SIG-M5 treated with dmso at 0.1 percent for 504 hours (cell line): ENCODE results near the gene TELO2.

ENCODE experiments used
- DNase-seq: peaks from one replicate; lab custom pipeline; 2025; ENCODE audit not compliant: unreplicated experiment; lab: John Stamatoyannopoulos, UW

The TELO2 gene

DNA sequence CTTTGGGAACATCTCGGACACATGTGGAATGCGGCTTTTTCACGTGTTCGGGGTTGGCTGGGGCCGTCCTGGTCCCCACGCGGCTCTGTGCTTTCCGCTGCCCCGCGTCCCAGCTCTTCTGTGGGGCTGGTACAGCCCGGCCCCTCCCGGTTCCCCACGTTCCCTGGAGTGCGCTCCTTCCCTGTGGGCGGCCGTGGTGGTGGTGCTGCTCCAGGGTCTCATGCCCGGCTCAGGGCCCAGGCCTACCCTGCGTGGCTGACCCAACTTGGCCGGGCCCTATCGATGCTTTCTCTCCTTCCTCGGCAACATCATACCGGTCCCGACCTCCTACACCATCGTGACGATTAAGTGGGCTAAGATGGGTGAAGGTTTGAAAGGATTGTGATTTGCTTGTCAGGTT lies 3.3 kb downstream of the TELO2 start:
- DNase-seq: no peak

DNA sequence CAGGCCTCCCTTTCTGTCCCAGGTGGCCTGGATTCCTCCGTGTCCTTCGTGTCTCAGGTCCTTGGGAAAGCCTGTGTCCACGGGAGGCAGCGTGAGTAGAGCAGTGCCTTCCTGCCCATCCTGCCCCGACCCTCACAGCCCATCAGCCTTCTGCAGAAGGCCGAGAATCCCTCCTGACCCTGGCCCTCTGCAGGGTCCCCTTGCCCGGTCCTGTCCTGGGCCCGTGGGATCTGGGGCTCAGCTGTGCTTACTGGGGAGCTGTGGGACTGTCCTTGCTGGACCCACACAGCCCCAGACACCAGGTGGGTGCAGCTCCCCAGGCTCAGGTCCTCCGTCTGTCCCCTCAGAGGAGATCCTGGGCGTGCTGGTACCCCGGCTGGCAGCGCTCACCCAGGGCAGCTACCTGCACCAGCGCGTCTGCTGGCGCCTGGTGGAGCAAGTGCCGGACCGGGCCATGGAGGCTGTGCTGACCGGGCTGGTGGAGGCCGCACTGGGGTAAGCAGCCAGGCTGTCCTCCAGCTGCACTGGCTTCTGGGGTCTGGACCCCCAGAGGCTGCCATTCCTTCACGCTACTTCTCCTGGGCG lies 3.9 kb downstream of the TELO2 start:
- DNase-seq: no peak

DNA sequence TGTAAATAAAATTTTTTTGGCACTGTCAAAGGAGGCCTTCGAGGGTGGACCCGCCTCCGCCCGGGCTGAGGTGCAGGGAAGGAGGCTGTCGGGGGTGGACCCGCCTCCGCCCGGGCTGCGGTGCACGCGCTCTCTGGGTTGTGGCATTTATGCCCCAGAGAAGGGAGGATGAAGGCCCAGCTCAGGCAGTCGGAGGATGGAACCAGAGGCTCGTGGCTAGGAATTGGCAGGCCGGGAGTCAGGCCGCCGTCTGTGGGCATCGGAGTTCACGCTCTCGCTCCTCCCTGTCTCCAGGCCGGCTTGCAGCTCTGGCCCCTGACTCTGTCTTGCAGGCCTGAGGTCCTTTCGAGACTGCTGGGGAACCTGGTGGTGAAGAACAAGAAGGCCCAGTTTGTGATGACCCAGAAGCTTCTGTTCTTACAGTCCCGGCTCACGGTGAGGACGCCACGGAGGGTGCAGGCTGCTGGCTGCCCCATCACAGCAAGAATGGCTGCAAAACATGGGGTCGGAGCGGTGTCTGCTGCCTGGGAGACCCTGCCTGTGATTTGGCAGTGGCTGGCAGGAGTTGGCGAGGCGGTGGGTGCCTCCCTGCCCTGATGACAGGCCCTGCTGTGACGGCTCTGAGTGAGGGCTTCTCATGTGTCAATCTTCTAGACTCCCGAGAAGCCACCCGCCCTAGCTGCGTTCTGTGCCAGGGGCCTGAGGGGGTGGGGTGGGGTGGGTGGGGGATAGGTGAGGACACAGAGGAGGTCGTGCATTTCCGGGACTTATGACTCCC lies 5.9 kb downstream of the TELO2 start:
- DNase-seq: no peak

DNA sequence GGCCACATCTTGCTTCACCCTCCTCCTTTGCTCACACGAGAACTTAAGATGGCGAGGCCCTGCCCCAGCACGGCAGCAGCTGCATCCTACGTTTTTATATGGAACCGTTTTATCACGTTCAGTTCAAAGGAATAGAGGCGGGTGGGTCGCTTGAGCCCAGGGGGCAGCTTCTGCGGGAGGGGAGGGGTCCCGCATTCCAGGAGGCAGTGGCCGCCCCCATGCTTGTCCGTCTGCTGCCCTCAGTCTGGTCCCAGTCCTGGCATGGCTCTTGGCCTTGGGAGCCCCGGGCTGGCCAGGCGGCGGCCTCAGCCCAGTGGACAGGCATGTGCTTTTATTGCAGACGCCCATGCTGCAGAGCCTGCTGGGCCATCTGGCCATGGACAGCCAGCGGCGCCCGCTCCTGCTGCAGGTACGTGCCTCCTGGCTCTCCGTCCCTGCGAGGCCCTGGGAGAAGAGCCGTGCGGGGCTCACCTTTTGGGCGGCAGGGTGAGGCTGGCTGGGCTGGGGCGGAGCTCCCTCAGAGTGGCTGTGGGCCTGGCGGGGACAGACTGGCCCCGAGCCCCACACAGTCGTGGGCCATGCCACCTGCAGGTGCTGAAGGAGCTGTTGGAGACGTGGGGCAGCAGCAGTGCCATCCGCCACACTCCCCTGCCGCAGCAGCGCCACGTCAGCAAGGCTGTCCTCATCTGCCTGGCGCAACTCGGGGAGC lies 6.8 kb downstream of the TELO2 start:
- no peak for DNase-seq

DNA sequence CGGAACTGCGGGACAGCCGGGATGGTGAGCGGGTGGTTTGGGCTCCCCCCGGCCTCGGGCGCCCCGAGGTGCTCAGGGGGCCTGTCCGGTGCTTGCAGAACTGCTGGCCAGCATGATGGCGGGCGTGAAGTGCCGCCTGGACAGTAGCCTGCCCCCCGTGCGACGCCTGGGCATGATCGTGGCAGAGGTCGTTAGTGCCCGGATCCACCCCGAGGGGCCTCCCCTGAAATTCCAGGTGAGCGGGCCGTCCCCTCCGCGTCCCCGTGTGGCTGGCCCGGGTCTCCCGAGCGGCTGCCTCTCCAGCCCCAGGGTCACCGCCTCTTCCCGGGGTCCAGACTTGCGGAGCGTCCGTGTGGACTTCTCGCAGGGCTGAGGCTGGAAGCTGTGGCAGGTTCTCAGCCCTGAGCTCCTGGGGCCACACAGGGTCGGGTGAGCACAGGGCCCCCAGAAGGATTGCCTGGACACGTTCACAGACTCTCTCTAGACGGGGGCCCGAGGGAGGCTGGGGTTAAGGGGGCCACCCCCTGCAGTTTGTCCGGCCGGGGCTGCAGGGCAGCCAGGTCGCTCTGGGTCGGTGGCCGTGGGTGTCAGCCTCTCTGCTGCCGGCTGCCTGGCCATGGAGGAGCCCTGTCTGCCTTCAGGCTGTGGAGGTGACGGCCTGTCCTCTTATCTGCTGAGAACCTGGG lies 7.4 kb downstream of the TELO2 start:
- no peak for DNase-seq

DNA sequence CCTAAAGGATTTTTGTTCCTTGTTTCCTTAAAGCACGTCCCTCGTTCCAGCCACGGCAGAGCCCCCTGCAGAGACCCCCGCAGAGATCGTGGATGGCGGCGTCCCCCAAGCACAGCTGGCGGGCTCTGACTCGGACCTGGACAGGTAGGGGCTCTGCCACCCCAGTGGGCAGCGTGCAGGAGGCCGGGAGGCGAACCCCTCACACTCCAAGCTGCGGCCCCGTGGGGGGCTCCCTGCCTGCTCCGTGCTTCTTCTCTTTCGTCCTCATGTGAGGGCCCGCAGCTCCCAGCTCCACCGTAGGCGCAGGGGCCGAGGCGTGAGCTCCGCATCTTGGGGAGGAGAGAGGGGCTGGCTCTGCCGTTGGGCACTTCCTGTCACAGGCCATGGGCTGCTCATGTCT lies 8.5 kb downstream of the TELO2 start:
- DNase-seq: no peak

DNA sequence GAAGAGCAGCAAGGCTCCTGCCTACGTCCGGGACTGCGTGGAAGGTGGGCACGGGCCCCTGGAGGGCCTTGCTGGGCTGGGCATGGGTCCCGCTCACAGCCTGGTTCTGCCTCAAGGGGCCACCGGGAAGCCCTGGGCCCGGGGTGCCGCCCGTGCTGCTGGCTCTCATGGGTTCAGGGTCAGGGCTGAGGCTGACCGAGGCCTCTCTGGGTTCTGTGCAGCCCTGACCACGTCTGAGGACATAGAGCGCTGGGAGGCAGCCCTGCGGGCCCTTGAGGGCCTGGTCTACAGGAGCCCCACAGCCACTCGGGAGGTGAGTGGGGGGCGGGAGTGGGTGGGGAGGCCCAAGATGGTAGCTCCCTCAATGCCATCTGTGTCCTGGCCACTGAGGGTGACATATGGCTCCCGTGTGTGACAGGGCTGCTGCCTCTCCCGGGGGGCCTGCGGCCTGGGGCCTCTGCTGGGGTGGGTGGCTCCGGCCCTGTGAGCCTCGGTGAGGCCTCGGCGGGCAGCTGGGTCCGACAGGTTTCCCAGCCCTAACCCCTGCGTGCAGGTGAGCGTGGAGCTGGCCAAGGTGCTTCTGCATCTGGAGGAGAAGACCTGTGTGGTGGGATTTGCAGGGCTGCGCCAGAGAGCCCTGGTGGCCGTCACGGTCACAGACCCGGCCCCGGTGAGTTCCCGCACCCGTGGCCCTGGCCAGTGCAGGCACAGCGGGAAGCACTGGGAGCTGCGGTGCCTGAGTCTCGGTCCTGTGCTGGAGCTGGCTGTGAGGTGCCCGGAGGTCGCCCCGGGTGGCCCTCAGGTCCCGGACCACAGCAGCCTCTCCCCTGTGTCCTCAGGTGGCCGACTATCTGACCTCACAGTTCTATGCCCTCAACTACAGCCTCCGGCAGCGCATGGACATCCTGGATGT lies 9.2 kb downstream of the TELO2 start:
- DNase-seq: no peak

DNA sequence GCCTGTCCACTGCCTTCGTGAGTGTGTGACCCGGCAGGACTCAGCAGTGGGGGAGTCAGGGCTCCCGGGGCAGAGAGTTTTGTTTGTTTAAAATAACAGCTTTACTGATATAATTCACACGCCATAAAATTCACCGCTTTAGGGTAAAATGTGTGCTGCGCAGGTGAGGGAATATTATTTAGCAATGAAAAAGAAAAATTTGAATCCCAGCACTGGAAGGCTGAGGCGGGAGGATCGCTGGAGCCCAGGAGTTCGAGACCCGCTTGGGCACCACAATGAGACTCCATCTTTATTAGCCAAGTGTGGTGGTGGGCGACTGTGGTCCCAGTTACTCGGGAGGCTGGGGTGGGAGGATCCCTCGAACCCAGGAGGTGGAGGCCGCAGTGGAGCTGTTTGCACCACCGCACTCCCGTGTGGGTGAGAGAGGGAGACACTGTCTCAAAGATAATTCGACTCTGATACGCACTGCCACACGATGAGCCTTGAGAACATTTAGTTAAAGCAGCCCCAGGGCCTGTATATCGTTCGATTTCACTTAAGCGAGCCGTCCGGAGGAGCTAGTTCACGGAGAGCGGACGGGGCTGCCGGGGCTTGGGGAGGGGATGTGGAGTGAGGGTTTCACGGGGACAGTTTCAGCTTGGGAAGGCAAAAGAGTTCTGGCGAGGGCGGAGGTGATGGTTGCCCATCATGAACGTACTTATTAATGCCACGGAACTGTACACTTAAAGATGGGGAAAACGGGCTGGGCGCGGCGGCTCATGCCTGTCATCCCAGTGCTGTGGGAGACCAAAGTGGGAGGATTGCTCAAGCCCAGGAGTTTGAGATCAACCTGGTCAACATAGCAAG lies 10.2 kb downstream of the TELO2 start:
- no peak for DNase-seq

DNA sequence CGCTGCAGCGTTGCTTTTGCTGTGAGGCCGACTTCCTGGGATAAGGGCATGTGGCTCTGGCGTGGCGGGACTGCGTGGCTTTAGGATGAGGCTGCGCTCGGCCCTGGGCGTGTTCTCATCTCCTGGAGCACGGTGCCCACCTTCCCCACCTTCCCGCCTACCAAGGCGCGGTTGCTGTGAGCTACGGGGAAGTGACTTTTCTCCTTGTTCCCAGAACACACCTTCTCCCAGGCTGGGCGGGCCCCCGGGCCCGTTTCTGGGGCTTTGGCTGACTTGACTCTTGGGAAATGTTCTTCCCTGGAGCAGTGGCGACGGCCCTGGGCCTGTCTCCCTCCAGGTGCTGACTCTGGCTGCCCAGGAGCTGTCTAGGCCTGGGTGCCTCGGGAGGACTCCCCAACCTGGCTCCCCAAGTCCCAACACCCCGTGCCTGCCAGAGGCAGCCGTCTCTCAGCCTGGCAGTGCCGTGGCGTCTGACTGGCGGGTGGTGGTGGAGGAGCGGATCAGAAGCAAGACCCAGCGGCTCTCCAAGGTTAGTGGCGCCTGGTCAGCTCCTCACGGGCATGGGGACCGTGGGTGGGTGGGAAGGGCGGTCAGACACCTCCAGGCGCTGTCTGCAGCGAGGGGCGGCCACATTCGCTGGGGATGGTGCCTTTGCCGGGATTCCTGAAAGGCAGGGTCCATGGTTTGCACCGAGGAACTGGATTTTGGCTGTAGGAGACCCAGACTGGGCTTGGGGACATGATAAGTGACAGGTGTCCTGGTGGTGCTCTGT lies 12.1 kb downstream of the TELO2 start:
- no peak for DNase-seq

DNA sequence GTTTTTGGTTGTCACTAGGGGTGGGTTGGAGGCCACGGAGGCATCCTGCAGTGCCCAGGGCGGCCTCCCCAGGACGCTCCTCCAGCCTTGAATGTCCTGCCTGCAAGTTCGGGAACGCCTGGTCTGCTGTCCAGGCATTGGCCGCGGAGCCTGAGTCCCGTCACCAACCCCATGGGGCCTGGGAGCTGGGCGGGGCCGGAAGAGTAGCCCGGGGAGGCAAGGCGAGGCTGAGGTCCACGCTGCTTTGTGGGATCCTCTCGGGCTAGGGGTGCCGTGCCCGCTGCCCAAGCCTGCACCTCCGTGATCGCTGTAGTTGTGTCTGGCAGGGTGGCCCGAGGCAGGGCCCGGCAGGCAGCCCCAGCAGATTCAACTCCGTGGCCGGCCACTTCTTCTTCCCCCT lies 12.8 kb downstream of the TELO2 start:
- DNase-seq: no peak

DNA sequence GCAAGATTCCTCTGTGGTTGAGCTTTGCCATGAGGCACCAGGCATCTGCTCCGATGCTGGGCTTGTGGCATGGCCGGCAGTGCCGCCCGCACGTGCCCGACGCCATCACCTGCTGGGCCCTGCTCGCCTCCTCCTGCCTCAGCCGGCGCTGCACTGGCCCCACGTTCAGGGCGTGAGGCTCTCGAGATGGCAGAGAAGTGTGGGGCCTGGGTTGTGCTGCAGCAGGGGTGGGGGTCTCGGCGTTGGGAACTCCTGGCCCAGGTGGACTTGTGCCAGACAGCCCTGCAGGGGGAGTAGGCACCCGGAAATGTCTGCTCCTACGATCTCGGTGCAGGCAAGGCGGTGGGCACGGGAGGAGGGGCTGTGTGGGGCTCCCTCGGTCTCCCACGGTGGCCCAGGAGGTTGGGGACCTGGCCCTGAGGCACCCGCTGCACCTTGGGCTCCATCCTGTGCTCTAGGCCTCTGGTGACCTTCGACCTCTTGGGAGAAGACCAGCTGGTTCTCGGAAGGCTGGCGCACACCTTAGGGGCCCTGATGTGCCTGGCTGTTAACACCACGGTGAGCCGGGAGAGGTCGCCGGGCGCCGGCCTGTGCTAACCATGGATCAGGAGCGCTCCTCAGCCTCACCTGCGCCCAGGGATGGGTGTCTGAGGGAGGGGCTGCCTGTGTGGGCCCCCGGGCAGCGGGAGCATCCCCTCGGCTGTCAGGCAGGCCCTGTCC lies 13.5 kb downstream of the TELO2 start:
- DNase-seq: no peak

DNA sequence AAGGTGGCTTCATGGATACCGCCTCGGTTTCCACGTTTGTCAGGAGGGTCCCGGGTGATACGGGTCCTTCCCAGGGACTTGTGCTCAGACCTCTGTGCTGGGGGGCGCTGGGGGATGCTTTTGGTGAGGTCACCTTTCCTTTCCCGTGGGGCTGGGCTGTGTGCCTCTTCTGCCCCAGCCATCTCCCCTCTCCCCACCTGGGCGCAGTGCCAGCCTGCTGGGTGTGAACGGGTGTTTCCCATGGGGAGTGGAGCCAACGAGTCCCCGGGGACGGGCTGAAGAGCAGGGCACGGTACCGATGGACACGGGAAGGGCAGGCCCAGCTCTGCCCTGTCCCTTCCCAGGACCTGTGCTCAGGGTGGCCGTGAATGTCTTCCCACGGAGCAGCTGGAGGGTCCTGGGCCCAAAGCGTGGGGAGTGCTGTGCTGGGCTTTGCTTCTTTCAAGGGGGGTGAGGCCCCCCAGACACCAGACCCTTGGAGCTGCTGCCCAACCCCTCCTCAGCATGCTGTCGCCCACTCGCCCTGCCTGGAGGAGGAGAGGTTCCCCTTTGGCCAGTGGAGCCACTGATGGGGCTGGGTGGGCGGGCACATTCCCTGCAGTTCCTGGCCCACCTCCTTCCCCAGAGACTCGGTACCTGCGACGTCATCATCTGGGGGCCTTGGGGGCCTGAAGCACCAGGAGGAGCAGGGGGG lies 15.5 kb downstream of the TELO2 start:
- DNase-seq: no peak

DNA sequence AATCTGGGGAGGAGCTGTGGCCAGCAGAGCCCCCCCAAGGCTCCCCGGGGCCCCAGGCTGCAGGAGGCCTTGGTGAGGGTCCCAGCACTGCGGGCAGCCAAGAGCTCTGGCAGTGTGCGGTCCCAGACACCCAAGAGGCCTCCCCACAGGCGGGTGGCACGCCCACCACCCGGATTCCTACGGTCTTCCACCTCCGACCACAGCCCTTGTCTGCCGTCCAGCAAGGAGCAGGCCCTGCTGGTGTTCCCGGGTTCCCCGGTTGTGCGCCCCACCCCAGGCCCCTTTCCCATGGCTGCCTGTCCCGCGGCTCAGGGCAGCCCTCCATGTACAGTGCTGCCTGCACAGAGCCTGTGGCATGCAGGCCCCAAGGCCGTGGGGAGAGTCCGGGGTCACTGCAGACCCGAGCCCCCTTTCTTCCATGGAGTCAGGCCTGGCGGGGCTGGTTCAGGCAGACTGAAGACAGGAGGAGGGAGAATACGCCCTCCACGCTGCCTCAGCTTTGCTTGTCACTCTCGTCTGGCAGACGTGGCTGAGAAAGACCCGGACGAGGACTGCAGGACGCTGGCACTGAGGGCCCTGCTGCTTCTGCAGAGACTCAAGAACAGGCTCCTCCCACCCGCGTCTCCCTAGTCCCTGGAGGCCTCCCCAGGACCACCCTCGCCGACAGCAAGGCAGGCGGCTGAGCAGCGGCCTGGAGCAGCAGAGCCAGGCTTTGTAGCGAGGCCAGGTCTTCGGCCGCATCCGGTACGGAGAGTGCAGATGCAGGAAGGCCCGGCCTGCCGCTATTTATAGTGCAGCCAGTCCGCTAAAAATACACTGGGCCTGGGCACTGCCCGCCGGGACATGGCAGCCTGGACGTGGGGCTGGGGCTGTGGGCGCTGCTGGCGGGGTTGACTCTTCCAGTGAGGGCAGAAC lies 16.4 kb downstream of the TELO2 start:
- DNase-seq: no peak

DNA sequence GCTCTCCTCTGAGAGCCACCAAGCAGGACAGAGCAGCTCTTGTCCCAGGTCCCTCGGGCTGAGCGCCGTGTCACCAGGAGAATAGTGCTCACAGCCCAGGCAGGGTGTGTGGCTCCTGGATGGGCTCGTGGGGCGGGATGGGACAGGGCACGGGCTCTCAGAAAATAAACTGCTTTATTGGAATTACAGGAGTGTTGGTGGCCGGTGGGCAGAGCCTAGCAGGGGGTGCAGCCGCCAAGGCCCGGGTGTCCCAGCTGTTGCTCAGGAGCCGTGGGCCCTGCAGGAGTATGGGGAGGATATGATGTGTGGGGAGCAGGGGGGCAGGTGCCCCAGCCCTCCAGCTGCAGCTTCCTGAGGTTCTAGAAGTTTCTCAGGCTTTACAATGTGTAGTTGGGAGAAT lies 17.1 kb downstream of the TELO2 start:
- DNase-seq: no peak

DNA sequence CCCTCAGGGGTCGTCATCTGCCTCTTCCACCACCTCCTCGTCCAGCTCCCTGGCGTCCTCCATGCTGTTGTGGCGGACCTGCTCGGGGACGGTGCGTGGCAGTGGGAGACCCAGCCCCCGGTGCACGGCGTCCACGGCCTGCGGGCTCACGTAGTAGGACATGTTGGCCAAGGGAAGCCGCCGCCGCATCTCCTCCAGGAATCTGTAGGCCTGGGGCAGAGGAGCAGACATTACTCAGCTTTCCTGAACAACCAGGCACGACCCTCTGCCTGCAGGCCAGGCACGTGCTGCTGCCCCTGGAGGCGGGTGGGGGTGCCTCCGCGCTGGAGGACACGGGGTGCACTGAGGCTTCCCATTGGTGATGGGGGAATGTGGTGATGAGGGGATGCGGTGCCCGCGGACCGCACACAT lies 17.8 kb downstream of the TELO2 start:
- DNase-seq: no peak

DNA sequence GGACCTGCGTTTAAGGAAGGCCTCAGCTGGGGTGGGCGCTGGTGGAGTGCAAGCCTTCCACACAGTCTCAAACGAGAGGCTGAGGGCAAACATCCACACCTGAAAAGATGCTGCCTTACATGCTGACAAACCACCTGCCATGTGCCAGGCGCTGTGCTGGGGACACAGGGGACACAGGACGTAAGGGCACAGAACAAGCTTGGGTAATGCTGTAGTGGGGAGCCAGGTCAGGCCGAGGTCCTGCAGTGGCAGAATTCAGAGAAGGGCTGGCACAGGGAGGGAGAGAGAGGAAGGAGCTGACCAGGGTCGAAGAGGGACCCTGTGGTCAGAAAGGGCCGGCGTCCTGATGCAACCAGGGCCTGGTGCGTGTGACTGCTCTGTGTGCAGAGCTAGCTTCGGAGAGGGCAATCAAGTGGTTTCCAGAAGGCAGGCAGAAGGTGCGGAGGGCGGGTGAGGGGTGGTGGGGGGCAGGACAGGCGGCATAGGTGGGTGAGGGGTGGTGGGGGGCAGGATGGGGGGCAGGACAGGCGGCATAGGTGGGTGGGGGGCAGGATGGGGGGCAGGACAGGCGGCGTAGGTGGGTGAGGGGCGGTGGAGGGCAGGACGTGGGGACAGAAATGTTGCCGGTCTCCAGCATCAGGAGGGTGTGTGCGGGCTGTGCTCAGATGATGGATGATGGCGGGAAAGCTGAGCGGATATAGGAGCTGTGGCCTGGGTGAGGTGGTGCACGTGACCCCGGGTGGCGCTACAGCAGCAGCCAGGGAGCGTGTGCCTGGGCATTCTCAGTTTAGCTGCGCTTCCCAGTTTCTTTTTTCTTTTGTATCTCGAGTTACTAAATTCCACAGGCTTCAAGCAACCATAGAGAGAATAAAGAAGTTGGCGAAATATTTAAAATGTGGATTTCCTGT lies 18.8 kb downstream of the TELO2 start:
- no peak for DNase-seq
